Thyroid gland (tissue), 4 donors: Measurements from ENCODE around the gene APBB2. TPM values are rescaled to one million over a fixed set of nuclear protein-coding genes. Genes with fewer than 3 reads are reported as not detected.

Experiments
- DNase-seq, 2 donors: peaks; one replicate each; pipeline ENCODE4 v3.0.0-alpha.2; 2019
- H3K27ac ChIP-seq, 3 donors: fragments of 200-600 bp; sonication (generic); 1 replicate in 2 of 3; 2 replicates in 1 of 3; pipeline ENCODE4 v1.5.1; 2016 to 2019; ENCODE audit warnings: mild to moderate bottlenecking in 1 of 3, moderate library complexity in 1 of 3
- H3K27me3 ChIP-seq: fragments of 200-600 bp; sonication (generic); one replicate; pipeline ENCODE4 v1.5.1; 2019
- H3K36me3 ChIP-seq, 2 donors: fragments of 200-600 bp; sonication (generic); one replicate each; pipeline ENCODE4 v1.5.1; 2016 to 2019
- H3K4me1 ChIP-seq, 2 donors: fragments of 200-600 bp; sonication (generic); one replicate each; pipeline ENCODE4 v1.5.1; 2017 to 2019
- H3K4me3 ChIP-seq, 3 donors: fragments of 200-600 bp; sonication (generic); replicated peaks in 1 of 3; 1 replicate in 2 of 3; 2 replicates in 1 of 3; pipeline ENCODE4 v1.5.1; 2016; ENCODE audit warnings: mild to moderate bottlenecking in 1 of 3
- H3K9me3 ChIP-seq: fragments of 200-600 bp; sonication (generic); one replicate; pipeline ENCODE4 v1.5.1; 2017
- CTCF ChIP-seq, 6 experiments: fragments of 200-600 bp in 3 of 6; fragments of 450-650 bp in 3 of 6; sonication (generic) in 3 of 6; IDR thresholded peaks; one replicate each; pipeline ENCODE4 v1.5.1; 2016 to 2019; ENCODE audit warnings: antibody characterized with exemption in 6 of 6, mild to moderate bottlenecking in 2 of 6, inconsistent platforms in 1 of 6, moderate library complexity in 1 of 6
- POLR2A ChIP-seq, 2 donors: fragments of 450-650 bp; IDR thresholded peaks; one replicate each; pipeline ENCODE4 v1.6.1; 2017; ENCODE audit warnings: antibody characterized with exemption in 2 of 2, mild to moderate bottlenecking in 2 of 2, moderate library complexity in 1 of 2
- WGBS, 2 donors: methylation state at CpG; one replicate each; pipeline ENCODE4 v1.1.5; 2017; 5-methylcytosine and 5-hydroxymethylcytosine counted together
- intact Hi-C: fragments of 100-400 bp; cut with DNase I; formaldehyde crosslinking; loops from one replicate; pipeline ENCODE4 v1.15.1; 2023
- total RNA-seq, 4 donors: library from RNA; depleted of rRNA; stranded (reverse); fragments of >200 nt; gene quantifications; one replicate each; pipeline ENCODE4 v1.2.3, GENCODE V29; 2016

Gene APBB2
- total RNA-seq, 4 donors from 2014 or later, result 174 to 253 (median 199) TPM

DNA sequence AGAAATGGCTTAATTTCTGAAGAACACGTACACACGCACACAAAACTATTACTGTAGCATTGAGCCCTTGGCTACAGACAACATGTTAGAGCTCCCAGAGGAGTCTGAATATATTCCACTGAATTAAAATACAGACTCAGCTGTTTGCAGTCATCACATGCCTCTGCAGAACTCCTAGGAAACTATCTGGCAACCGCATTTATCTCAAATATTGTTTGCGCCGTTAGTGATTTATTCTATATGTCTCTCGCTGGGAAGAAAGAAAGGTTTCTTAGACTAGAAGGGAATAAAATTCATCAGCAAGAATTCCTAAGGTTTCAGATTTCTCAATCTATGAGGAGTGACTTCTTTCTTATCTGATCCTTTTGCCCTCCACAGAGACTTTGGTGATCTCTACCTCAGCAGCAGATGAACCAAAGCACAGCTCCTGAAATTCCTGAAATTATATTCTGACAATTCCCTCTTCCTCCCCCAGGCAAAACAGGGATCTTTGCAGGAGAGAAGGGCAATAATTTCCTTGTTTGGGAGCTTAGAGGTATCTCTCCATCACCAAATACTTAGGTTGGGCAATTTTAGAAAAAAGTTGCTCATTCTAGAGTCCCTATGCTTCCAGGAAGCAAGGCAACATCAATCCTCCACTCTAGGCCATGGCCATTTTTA, 199.2 kb downstream of the APBB2 start:
- H3K27ac ChIP-seq, result no peak overlapping the region
- H3K4me3 ChIP-seq, result no peak overlapping the region
- no peaks in the 10 kb centered on the region for H3K27me3 ChIP-seq
- H3K36me3 ChIP-seq, result no peaks in the 10 kb centered on the region
- 76 to 88% methylated on average over 6 of the region's 6 CpGs for WGBS, 2 donors
- no peaks in the 10 kb centered on the region for H3K9me3 ChIP-seq
- TF ChIP-seq CTCF (IDR thresholded peaks at IDR 0.05), result no peak
- no peak for TF ChIP-seq POLR2A (IDR thresholded peaks at IDR 0.05)
- peaks cover 0 to 11% of the 10 kb centered on the region in 2 donors for H3K4me1 ChIP-seq
- intact Hi-C loops, result no loop called here
- no peak for DNase-seq

- Histone ChIP-seq H3K36me3 (no peaks in the 10 kb centered on the region), H3K4me3 (no peak overlapping the region), H3K27ac (no peak overlapping the region), H3K9me3 (no peaks in the 10 kb centered on the region), H3K4me1 (peaks cover 0 to 9% of the 10 kb centered on the region in 2 donors), H3K27me3 (no peaks in the 10 kb centered on the region)
- TF ChIP-seq POLR2A (IDR thresholded peaks at IDR 0.05) (no peak), CTCF (IDR thresholded peaks at IDR 0.05) (no peak)
- intact Hi-C loops, result no loop called here
- 88 to 90% methylated on average over 7 of the region's 7 CpGs for WGBS, 2 donors
- no peak for DNase-seq
Observed at GRCh38 chr4:41014158-41014557, 200.2 kb downstream of the APBB2 start.

- H3K36me3 ChIP-seq, result no peaks in the 10 kb centered on the region
- 57 to 71% methylated on average over 6 of the region's 6 CpGs for WGBS, 2 donors
- H3K27ac ChIP-seq, result no peak overlapping the region
- DNase-seq, result no peak
- no peak overlapping the region for H3K4me3 ChIP-seq
- H3K9me3 ChIP-seq, result no peaks in the 10 kb centered on the region
- no peaks in the 10 kb centered on the region for H3K27me3 ChIP-seq
- no peak for TF ChIP-seq POLR2A (IDR thresholded peaks at IDR 0.05)
- H3K4me1 ChIP-seq, result peaks cover 0 to 9% of the 10 kb centered on the region in 2 donors
- intact Hi-C loops, result no loop called here
Observed at GRCh38 chr4:41013746-41014145, 200.6 kb downstream of the APBB2 start.

- Histone ChIP-seq H3K4me1 (peaks cover 0 to 9% of the 10 kb centered on the region in 2 donors), H3K27me3 (no peaks in the 10 kb centered on the region), H3K27ac (no peak overlapping the region), H3K4me3 (no peak overlapping the region), H3K36me3 (no peaks in the 10 kb centered on the region), H3K9me3 (no peaks in the 10 kb centered on the region)
- intact Hi-C loops, result no loop called here
- 64 to 84% methylated on average over 3 of the region's 3 CpGs for WGBS, 2 donors
- no peak for TF ChIP-seq CTCF (IDR thresholded peaks at IDR 0.05)
- TF ChIP-seq POLR2A (IDR thresholded peaks at IDR 0.05), result no peak
- DNase-seq, result no peak
Observed at GRCh38 chr4:41012911-41013310, 201.4 kb downstream of the APBB2 start.

DNA sequence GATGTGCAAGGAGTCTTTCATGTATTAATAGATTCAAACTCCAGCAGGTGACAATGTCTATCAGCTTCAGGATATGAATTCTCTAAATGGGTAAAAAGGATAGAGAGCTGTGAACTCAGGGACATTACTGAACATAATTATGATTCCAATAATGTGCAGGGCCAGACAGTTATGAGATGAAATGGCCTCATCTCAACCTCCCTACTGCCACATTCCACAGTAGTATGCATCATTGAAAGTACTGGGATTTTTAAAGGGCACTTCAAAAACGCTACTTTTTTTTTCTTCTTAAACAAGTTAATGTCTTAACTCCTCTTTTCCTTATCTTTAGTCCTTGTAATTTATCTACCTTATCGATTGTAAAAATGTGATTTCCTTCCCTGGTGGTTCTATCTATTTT, 202.0 kb downstream of the APBB2 start:
- no peaks in the 10 kb centered on the region for H3K27me3 ChIP-seq
- H3K4me1 ChIP-seq, result peaks cover 0 to 9% of the 10 kb centered on the region in 2 donors
- DNase-seq, result no peak
- intact Hi-C loops, result no loop called here
- WGBS, 2 donors, result 39 to 42% methylated on average over 2 of the region's 2 CpGs
- TF ChIP-seq CTCF (IDR thresholded peaks at IDR 0.05) (no peak), POLR2A (IDR thresholded peaks at IDR 0.05) (no peak)
- no peaks in the 10 kb centered on the region for H3K9me3 ChIP-seq
- no peaks in the 10 kb centered on the region for H3K36me3 ChIP-seq
- H3K27ac ChIP-seq, result no peak overlapping the region
- no peak overlapping the region for H3K4me3 ChIP-seq
